ENCODE measurements around the gene AFG1L. TPM values are rescaled to one million over a fixed set of nuclear protein-coding genes. Genes with fewer than 3 reads are reported as not detected.

AFG1L gene
- total RNA-seq, 1 experiment from 2014 or later = 7.9 TPM

DNA sequence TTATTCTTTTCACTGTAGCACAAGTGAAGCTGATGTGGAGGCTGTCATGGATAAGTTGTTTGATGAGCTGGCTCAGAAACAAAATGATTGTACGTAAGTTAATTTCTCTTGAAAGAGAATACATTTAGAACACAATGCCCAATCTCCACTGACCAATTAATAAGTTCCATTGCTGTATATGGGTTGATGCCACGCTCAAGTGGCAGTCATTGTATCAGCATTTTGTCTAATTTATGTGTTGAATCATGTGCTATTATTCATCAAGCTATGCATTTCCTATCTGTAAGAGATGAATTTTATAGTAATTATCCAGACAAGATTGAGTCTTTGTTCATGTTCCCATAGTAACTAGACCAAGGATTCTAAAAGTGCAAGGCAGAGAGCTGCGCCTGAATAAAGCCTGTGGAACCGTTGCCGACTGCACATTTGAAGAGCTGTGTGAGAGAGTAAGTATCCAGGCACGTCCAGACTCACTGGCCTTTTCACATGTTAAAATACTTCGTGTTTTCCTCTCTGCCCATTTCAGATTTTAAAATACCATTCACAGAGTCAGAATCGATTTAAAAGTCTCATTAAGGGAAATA, 182.1 kb downstream of the AFG1L start:
- no peak for DNase-seq (ENCODE audit: low spot score)
- no peaks in the 10 kb centered on the region for H3K27me3 Mint-ChIP-seq (ENCODE audit: low read depth)
- no peak for ATAC-seq
- ChIA-PET CTCF (no interaction called here), POLR2A (no interaction called here)
- no peak overlapping the region for H3K4me3 Mint-ChIP-seq
- no peaks in the 10 kb centered on the region for H3K36me3 Mint-ChIP-seq
- 0 out of 2 replicates have a peak, but pooled peaks cover 4% of the 10 kb centered on the region for H3K4me1 Mint-ChIP-seq
- TF ChIP-seq CREB1 (CRISPR knock-in tag; IDR thresholded peaks at IDR 0.05) = no peak
- no peak for TF ChIP-seq NR2C2 (CRISPR knock-in tag; IDR thresholded peaks at IDR 0.05)
- TF ChIP-seq, protein P1, sequence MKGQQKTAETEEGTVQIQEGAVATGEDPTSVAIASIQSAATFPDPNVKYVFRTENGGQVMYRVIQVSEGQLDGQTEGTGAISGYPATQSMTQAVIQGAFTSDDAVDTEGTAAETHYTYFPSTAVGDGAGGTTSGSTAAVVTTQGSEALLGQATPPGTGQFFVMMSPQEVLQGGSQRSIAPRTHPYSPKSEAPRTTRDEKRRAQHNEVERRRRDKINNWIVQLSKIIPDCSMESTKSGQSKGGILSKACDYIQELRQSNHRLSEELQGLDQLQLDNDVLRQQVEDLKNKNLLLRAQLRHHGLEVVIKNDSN (CRISPR knock-in tag; IDR thresholded peaks at IDR 0.05) = no peak
- TF ChIP-seq, protein P2, sequence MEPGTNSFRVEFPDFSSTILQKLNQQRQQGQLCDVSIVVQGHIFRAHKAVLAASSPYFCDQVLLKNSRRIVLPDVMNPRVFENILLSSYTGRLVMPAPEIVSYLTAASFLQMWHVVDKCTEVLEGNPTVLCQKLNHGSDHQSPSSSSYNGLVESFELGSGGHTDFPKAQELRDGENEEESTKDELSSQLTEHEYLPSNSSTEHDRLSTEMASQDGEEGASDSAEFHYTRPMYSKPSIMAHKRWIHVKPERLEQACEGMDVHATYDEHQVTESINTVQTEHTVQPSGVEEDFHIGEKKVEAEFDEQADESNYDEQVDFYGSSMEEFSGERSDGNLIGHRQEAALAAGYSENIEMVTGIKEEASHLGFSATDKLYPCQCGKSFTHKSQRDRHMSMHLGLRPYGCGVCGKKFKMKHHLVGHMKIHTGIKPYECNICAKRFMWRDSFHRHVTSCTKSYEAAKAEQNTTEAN (CRISPR knock-in tag; IDR thresholded peaks at IDR 0.05) = no peak
- TF ChIP-seq SP1 (CRISPR knock-in tag; conservative IDR thresholded peaks at IDR 0.05) = no peak
- TF ChIP-seq, protein P3, sequence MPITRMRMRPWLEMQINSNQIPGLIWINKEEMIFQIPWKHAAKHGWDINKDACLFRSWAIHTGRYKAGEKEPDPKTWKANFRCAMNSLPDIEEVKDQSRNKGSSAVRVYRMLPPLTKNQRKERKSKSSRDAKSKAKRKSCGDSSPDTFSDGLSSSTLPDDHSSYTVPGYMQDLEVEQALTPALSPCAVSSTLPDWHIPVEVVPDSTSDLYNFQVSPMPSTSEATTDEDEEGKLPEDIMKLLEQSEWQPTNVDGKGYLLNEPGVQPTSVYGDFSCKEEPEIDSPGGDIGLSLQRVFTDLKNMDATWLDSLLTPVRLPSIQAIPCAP (CRISPR knock-in tag; IDR thresholded peaks at IDR 0.05) = no peak
- TF ChIP-seq, protein P4, sequence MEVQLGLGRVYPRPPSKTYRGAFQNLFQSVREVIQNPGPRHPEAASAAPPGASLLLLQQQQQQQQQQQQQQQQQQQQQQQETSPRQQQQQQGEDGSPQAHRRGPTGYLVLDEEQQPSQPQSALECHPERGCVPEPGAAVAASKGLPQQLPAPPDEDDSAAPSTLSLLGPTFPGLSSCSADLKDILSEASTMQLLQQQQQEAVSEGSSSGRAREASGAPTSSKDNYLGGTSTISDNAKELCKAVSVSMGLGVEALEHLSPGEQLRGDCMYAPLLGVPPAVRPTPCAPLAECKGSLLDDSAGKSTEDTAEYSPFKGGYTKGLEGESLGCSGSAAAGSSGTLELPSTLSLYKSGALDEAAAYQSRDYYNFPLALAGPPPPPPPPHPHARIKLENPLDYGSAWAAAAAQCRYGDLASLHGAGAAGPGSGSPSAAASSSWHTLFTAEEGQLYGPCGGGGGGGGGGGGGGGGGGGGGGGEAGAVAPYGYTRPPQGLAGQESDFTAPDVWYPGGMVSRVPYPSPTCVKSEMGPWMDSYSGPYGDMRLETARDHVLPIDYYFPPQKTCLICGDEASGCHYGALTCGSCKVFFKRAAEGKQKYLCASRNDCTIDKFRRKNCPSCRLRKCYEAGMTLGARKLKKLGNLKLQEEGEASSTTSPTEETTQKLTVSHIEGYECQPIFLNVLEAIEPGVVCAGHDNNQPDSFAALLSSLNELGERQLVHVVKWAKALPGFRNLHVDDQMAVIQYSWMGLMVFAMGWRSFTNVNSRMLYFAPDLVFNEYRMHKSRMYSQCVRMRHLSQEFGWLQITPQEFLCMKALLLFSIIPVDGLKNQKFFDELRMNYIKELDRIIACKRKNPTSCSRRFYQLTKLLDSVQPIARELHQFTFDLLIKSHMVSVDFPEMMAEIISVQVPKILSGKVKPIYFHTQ (CRISPR knock-in tag; IDR thresholded peaks at IDR 0.05) = no peak
- TF ChIP-seq GRHL2 (CRISPR knock-in tag; IDR thresholded peaks at IDR 0.05; ENCODE audit: insufficient replicate concordance, severe bottlenecking) = no peak
- no peak for TF ChIP-seq FOXK1 (CRISPR knock-in tag; IDR thresholded peaks at IDR 0.05)
- TF ChIP-seq CREM (CRISPR knock-in tag; IDR thresholded peaks at IDR 0.05) = no peak
- TF ChIP-seq FOXJ3 (CRISPR knock-in tag; IDR thresholded peaks at IDR 0.05; ENCODE audit: borderline replicate concordance) = no peak
- TF ChIP-seq JAZF1 (CRISPR knock-in tag; IDR thresholded peaks at IDR 0.05) = no peak
- TF ChIP-seq TCF7 (CRISPR knock-in tag; IDR thresholded peaks at IDR 0.05; ENCODE audit: low read depth) = no peak
- TF ChIP-seq ZNF396 (CRISPR knock-in tag; IDR thresholded peaks at IDR 0.05; ENCODE audit: borderline replicate concordance) = no peak
- no peak overlapping the region for H3K27ac Mint-ChIP-seq
- no peaks in the 10 kb centered on the region for H3K9me3 Mint-ChIP-seq

DNA sequence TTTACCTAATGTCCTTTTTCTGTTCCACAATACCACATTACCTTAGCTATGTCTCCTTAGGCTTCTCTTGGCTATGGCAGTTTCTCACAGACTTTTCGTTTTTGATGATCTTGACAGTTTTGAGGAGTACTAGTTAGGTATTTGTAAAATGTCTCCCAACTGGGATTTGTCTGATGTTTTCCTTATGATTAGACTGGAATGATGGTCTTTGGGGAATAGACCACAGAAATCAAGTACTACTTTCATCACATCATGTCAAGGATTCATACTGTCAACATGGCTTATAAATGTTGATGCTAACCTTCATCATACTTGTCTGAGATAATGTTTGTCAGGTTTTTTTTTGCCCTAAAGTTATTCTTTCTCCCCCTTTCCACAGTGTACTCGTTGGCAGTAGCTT, 187.7 kb downstream of the AFG1L start:
- ChIA-PET CTCF (no interaction called here), POLR2A (no interaction called here)
- no peaks in the 10 kb centered on the region for H3K9me3 Mint-ChIP-seq
- no peak overlapping the region for H3K4me3 Mint-ChIP-seq
- no peak overlapping the region for H3K27ac Mint-ChIP-seq
- no peaks in the 10 kb centered on the region for H3K36me3 Mint-ChIP-seq
- no peaks in the 10 kb centered on the region for H3K27me3 Mint-ChIP-seq (ENCODE audit: low read depth)
- no peak for DNase-seq (ENCODE audit: low spot score)
- no peaks in the 10 kb centered on the region for H3K4me1 Mint-ChIP-seq
- no peak for ATAC-seq
- TF ChIP-seq ZNF317 (CRISPR knock-in tag; IDR thresholded peaks at IDR 0.05; ENCODE audit: borderline replicate concordance, low read depth) (no peak), JUN (CRISPR knock-in tag; IDR thresholded peaks at IDR 0.05) (no peak), CREB1 (CRISPR knock-in tag; IDR thresholded peaks at IDR 0.05) (no peak), ZNF263 (CRISPR knock-in tag; IDR thresholded peaks at IDR 0.05; ENCODE audit: low read depth) (no peak), ZNF219 (CRISPR knock-in tag; IDR thresholded peaks at IDR 0.05; ENCODE audit: borderline replicate concordance) (no peak), CREM (CRISPR knock-in tag; IDR thresholded peaks at IDR 0.05) (no peak), TP53 (CRISPR knock-in tag; IDR thresholded peaks at IDR 0.05) (no peak), EMX1 (CRISPR knock-in tag; IDR thresholded peaks at IDR 0.05) (no peak), NR2C2 (CRISPR knock-in tag; IDR thresholded peaks at IDR 0.05) (no peak)
- TF ChIP-seq, protein P5, sequence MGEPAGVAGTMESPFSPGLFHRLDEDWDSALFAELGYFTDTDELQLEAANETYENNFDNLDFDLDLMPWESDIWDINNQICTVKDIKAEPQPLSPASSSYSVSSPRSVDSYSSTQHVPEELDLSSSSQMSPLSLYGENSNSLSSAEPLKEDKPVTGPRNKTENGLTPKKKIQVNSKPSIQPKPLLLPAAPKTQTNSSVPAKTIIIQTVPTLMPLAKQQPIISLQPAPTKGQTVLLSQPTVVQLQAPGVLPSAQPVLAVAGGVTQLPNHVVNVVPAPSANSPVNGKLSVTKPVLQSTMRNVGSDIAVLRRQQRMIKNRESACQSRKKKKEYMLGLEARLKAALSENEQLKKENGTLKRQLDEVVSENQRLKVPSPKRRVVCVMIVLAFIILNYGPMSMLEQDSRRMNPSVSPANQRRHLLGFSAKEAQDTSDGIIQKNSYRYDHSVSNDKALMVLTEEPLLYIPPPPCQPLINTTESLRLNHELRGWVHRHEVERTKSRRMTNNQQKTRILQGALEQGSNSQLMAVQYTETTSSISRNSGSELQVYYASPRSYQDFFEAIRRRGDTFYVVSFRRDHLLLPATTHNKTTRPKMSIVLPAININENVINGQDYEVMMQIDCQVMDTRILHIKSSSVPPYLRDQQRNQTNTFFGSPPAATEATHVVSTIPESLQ (CRISPR knock-in tag; IDR thresholded peaks at IDR 0.05) = no peak
- TF ChIP-seq, protein P6, sequence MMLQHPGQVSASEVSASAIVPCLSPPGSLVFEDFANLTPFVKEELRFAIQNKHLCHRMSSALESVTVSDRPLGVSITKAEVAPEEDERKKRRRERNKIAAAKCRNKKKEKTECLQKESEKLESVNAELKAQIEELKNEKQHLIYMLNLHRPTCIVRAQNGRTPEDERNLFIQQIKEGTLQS (CRISPR knock-in tag; conservative IDR thresholded peaks at IDR 0.05) = no peak
- TF ChIP-seq, protein P1 (CRISPR knock-in tag; IDR thresholded peaks at IDR 0.05) = no peak
- TF ChIP-seq, protein P7, sequence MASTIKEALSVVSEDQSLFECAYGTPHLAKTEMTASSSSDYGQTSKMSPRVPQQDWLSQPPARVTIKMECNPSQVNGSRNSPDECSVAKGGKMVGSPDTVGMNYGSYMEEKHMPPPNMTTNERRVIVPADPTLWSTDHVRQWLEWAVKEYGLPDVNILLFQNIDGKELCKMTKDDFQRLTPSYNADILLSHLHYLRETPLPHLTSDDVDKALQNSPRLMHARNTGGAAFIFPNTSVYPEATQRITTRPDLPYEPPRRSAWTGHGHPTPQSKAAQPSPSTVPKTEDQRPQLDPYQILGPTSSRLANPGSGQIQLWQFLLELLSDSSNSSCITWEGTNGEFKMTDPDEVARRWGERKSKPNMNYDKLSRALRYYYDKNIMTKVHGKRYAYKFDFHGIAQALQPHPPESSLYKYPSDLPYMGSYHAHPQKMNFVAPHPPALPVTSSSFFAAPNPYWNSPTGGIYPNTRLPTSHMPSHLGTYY (CRISPR knock-in tag; IDR thresholded peaks at IDR 0.05) = no peak
- TF ChIP-seq, protein P8, sequence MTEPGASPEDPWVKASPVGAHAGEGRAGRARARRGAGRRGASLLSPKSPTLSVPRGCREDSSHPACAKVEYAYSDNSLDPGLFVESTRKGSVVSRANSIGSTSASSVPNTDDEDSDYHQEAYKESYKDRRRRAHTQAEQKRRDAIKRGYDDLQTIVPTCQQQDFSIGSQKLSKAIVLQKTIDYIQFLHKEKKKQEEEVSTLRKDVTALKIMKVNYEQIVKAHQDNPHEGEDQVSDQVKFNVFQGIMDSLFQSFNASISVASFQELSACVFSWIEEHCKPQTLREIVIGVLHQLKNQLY (CRISPR knock-in tag; IDR thresholded peaks at IDR 0.05) = no peak
